Epithelial cell of prostate (primary cell): Measurements from ENCODE around the gene SH3BP4.

Experiments used
- DNase-seq: peaks from one replicate; pipeline ENCODE4 v3.0.0-alpha.2; 2011; ENCODE audit warnings: low read depth, low spot score
- H3K27ac ChIP-seq: fragments of 450-650 bp; 2 replicates; pipeline ENCODE4 v1.5.1; 2017; ENCODE audit warnings: mild to moderate bottlenecking

Gene SH3BP4

GRCh38 chr2:234951664-234952269 lies at the start of gene SH3BP4:
TSS of gene SH3BP4 (plus strand) at chr2:234952017. CDS start at chr2:235035003, 82,986 bp downstream.
- DNase-seq: no peak

GRCh38 chr2:234904785-234905184 lies 47.0 kb upstream of the SH3BP4 start:
- no peak for DNase-seq
- H3K27ac ChIP-seq: no peak overlapping the region

More at GRCh38 chr2:234951664-234952269, at the start of gene SH3BP4:
- H3K27ac ChIP-seq: peak within 1 kb of the TSS; percentile 71

GRCh38 chr2:234905547-234906265 lies 46.1 kb upstream of the SH3BP4 start:
- DNase-seq: no peak
- H3K27ac ChIP-seq: no peak overlapping the region

GRCh38 chr2:234910186-234910679 lies 41.6 kb upstream of the SH3BP4 start:
- no peak overlapping the region for H3K27ac ChIP-seq
- DNase-seq: no peak

- peak; percentile 60 for DNase-seq
- no peak overlapping the region for H3K27ac ChIP-seq
These were observed 40.5 kb upstream of the SH3BP4 start for GRCh38 chr2:234911271-234911670.

- no peak overlapping the region for H3K27ac ChIP-seq
These were observed 39.4 kb upstream of the SH3BP4 start for GRCh38 chr2:234912437-234912836.

GRCh38 chr2:234913208-234913626 lies 38.6 kb upstream of the SH3BP4 start:
- no peak for DNase-seq
- H3K27ac ChIP-seq: no peak overlapping the region

More at GRCh38 chr2:234912437-234912836, 39.4 kb upstream of the SH3BP4 start:
- DNase-seq: no peak

- H3K27ac ChIP-seq: no peak overlapping the region
- no peak for DNase-seq
These were observed 37.3 kb upstream of the SH3BP4 start for GRCh38 chr2:234914371-234915154.

GRCh38 chr2:234916674-234917073 lies 35.1 kb upstream of the SH3BP4 start:
- H3K27ac ChIP-seq: no peak overlapping the region
- no peak for DNase-seq

- no peak for DNase-seq
- H3K27ac ChIP-seq: no peak overlapping the region
These were observed 34.4 kb upstream of the SH3BP4 start for GRCh38 chr2:234917211-234917975.

- H3K27ac ChIP-seq: no peak overlapping the region
- DNase-seq: no peak
These were observed 32.1 kb upstream of the SH3BP4 start for GRCh38 chr2:234919711-234920110.

GRCh38 chr2:234920836-234921235 lies 31.0 kb upstream of the SH3BP4 start:
- no peak for DNase-seq
- no peak overlapping the region for H3K27ac ChIP-seq

- no peak overlapping the region for H3K27ac ChIP-seq
- no peak for DNase-seq
These were observed 22.8 kb upstream of the SH3BP4 start for GRCh38 chr2:234929002-234929401.

- no peak for DNase-seq
- no peak overlapping the region for H3K27ac ChIP-seq
These were observed 21.4 kb upstream of the SH3BP4 start for GRCh38 chr2:234930397-234930796.

GRCh38 chr2:234931371-234931770 lies 20.4 kb upstream of the SH3BP4 start:
- H3K27ac ChIP-seq: no peak overlapping the region
- no peak for DNase-seq

GRCh38 chr2:234932591-234933168 lies 19.1 kb upstream of the SH3BP4 start:
- no peak overlapping the region for H3K27ac ChIP-seq
- no peak for DNase-seq

- no peak for DNase-seq
- H3K27ac ChIP-seq: no peak overlapping the region
These were observed 16.5 kb upstream of the SH3BP4 start for GRCh38 chr2:234935311-234935710.

GRCh38 chr2:234939576-234939975 lies 12.2 kb upstream of the SH3BP4 start:
- H3K27ac ChIP-seq: no peak overlapping the region
- no peak for DNase-seq

- DNase-seq: no peak
- H3K27ac ChIP-seq: no peak overlapping the region
These were observed 11.8 kb upstream of the SH3BP4 start for GRCh38 chr2:234939996-234940395.

- no peak overlapping the region for H3K27ac ChIP-seq
- DNase-seq: no peak
These were observed 11.3 kb upstream of the SH3BP4 start for GRCh38 chr2:234940527-234940926.
